Measurements from ENCODE around the gene NRAS.
A peak's percentile ranks its signal among the peaks of the same experiment; 100 is the strongest.
"Not testable (repeated sequence)": the region's sequence is repeated elsewhere in the genome, so short reads cannot be mapped to it uniquely, and the experiment has no call there.

NRAS gene

GRCh38 chr1:114716304-114717170 is at the start of gene NRAS:
NRAS (minus strand) TSS chr1:114716771; CDS start chr1:114716160, 611 bp downstream.
- DNase-seq (ENCODE audit: low read depth, low spot score): peak; percentile 39

GRCh38 chr1:114764689-114765088 is 48.1 kb upstream of the NRAS start:
- DNase-seq (ENCODE audit: low read depth, low spot score): no peak

GRCh38 chr1:114758256-114758832 is 41.8 kb upstream of the NRAS start:
- DNase-seq (ENCODE audit: low read depth, low spot score): no peak

- DNase-seq (ENCODE audit: low read depth, low spot score): peak; percentile 94
These were observed 41.1 kb upstream of the NRAS start, which contains the start of gene CSDE1 for GRCh38 chr1:114757455-114758255. CSDE1 (minus strand) TSS chr1:114757984; CDS start chr1:114739890, 18,094 bp downstream.

- DNase-seq (ENCODE audit: low read depth, low spot score): no peak
These were observed 40.4 kb upstream of the NRAS start for GRCh38 chr1:114756949-114757454.

GRCh38 chr1:114756009-114756892 is 39.7 kb upstream of the NRAS start:
- DNase-seq (ENCODE audit: low read depth, low spot score): no peak

- DNase-seq (ENCODE audit: low read depth, low spot score): no peak
These were observed 38.7 kb upstream of the NRAS start for GRCh38 chr1:114755006-114755931.

GRCh38 chr1:114753702-114754101 is 37.1 kb upstream of the NRAS start:
- not testable (repeated sequence) for DNase-seq (ENCODE audit: low read depth, low spot score)

GRCh38 chr1:114753143-114753542 is 36.6 kb upstream of the NRAS start:
- no peak for DNase-seq (ENCODE audit: low read depth, low spot score)

- no peak for DNase-seq (ENCODE audit: low read depth, low spot score)
These were observed 34.2 kb upstream of the NRAS start for GRCh38 chr1:114750780-114751179.

- no peak for DNase-seq (ENCODE audit: low read depth, low spot score)
These were observed 33.3 kb upstream of the NRAS start for GRCh38 chr1:114749835-114750234.

- no peak for DNase-seq (ENCODE audit: low read depth, low spot score)
These were observed 30.0 kb upstream of the NRAS start for GRCh38 chr1:114746450-114747121.

GRCh38 chr1:114745291-114745690 is 28.7 kb upstream of the NRAS start:
- DNase-seq (ENCODE audit: low read depth, low spot score): no peak

GRCh38 chr1:114741963-114742746 is 25.6 kb upstream of the NRAS start:
- no peak for DNase-seq (ENCODE audit: low read depth, low spot score)

GRCh38 chr1:114740331-114740730 is 23.8 kb upstream of the NRAS start:
- DNase-seq (ENCODE audit: low read depth, low spot score): no peak

GRCh38 chr1:114737314-114737849 is 20.8 kb upstream of the NRAS start:
- no peak for DNase-seq (ENCODE audit: low read depth, low spot score)

- no peak for DNase-seq (ENCODE audit: low read depth, low spot score)
These were observed 18.9 kb upstream of the NRAS start for GRCh38 chr1:114735479-114735878.

GRCh38 chr1:114729782-114730181 is 13.2 kb upstream of the NRAS start:
- no peak for DNase-seq (ENCODE audit: low read depth, low spot score)

Data from brain pericyte (primary cell).